ENCODE measurements around the gene TMEM42.
A peak's percentile ranks its signal among the peaks of the same experiment; 100 is the strongest.
"Not testable (repeated sequence)": the region's sequence is repeated elsewhere in the genome, so short reads cannot be mapped to it uniquely, and the experiment has no call there.

Gene TMEM42

GRCh38 chr3:44848634-44849033 lies 13.1 kb upstream of the TMEM42 start:
- no peaks in the 10 kb centered on the region for H3K4me1 Mint-ChIP-seq (ENCODE audit: low read depth in 2 of 2)
- H3K36me3 Mint-ChIP-seq (ENCODE audit: insufficient read depth): no peaks in the 10 kb centered on the region
- DNase-seq (no peak), ATAC-seq (replicated peaks) (no peak)
- no peak overlapping the region for H3K27ac Mint-ChIP-seq
- no peaks in the 10 kb centered on the region for H3K9me3 Mint-ChIP-seq
- H3K4me3 Mint-ChIP-seq: no peak overlapping the region
- H3K27me3 Mint-ChIP-seq: no peaks in the 10 kb centered on the region

- DNase-seq; ATAC-seq (replicated peaks); H3K9me3 Mint-ChIP-seq; H3K27me3 Mint-ChIP-seq; H3K4me1 Mint-ChIP-seq (ENCODE audit: low read depth in 2 of 2); H3K27ac Mint-ChIP-seq; H3K4me3 Mint-ChIP-seq; H3K36me3 Mint-ChIP-seq (ENCODE audit: insufficient read depth): not testable (repeated sequence)
These were observed 5.0 kb upstream of the TMEM42 start for GRCh38 chr3:44856663-44857062.

GRCh38 chr3:44860117-44860516 lies 1.6 kb upstream of the TMEM42 start:
- Mint-ChIP-seq H3K9me3 (no peaks in the 10 kb centered on the region), H3K36me3 (ENCODE audit: insufficient read depth) (peaks cover 7% of the 10 kb centered on the region), H3K27me3 (no peaks in the 10 kb centered on the region), H3K27ac (peak overlapping the region in 1 of 2 donors; percentile 41), H3K4me3 (peak overlapping the region; percentile 15 to 89), H3K4me1 (ENCODE audit: low read depth in 2 of 2) (peaks cover 23 to 27% of the 10 kb centered on the region in 2 donors)
- DNase-seq: no peak
- no peak for ATAC-seq (replicated peaks)

GRCh38 chr3:44862226-44862637 lies 520 bp downstream of the TMEM42 start:
- DNase-seq (no peak), ATAC-seq (replicated peaks) (peak; percentile 18)
- Mint-ChIP-seq H3K4me3 (peak overlapping the region; percentile 86 to 89), H3K27me3 (no peaks in the 10 kb centered on the region), H3K36me3 (ENCODE audit: insufficient read depth) (peaks cover 7% of the 10 kb centered on the region), H3K9me3 (no peaks in the 10 kb centered on the region), H3K4me1 (ENCODE audit: low read depth in 2 of 2) (peaks cover 43 to 48% of the 10 kb centered on the region in 2 donors), H3K27ac (peak overlapping the region; percentile 95 to 98)

- peak overlapping the region; percentile 11 to 24 for H3K4me3 Mint-ChIP-seq
- H3K27me3 Mint-ChIP-seq: no peaks in the 10 kb centered on the region
- no peaks in the 10 kb centered on the region for H3K9me3 Mint-ChIP-seq
- ATAC-seq (replicated peaks): peak; percentile 39
- H3K4me1 Mint-ChIP-seq (ENCODE audit: low read depth in 2 of 2): peaks cover 45 to 51% of the 10 kb centered on the region in 2 donors
- peak overlapping the region; percentile 86 to 92 for H3K27ac Mint-ChIP-seq
- DNase-seq: no peak
- H3K36me3 Mint-ChIP-seq (ENCODE audit: insufficient read depth): peaks cover 7% of the 10 kb centered on the region
These were observed 3.7 kb downstream of the TMEM42 start for GRCh38 chr3:44865272-44866035.

GRCh38 chr3:44867421-44868111 lies 5.9 kb downstream of the TMEM42 start:
- no peaks in the 10 kb centered on the region for H3K27me3 Mint-ChIP-seq
- no peaks in the 10 kb centered on the region for H3K36me3 Mint-ChIP-seq (ENCODE audit: insufficient read depth)
- DNase-seq: no peak
- H3K9me3 Mint-ChIP-seq: no peaks in the 10 kb centered on the region
- H3K27ac Mint-ChIP-seq: peak overlapping the region; percentile 86 to 92
- H3K4me1 Mint-ChIP-seq (ENCODE audit: low read depth in 2 of 2): peaks cover 40 to 44% of the 10 kb centered on the region in 2 donors
- ATAC-seq (replicated peaks): no peak
- H3K4me3 Mint-ChIP-seq: peak overlapping the region in 1 of 2 donors; percentile 3

- H3K4me3 Mint-ChIP-seq: no peak overlapping the region
These were observed 8.8 kb downstream of the TMEM42 start for GRCh38 chr3:44870375-44871061.

GRCh38 chr3:44874308-44874707 lies 12.6 kb downstream of the TMEM42 start, which contains the start of gene TGM4:
Gene TGM4 (plus strand): TSS chr3:44874608. CDS start chr3:44874679, 71 bp downstream.
- Mint-ChIP-seq H3K27me3 (peaks cover 0 to 7% of the 10 kb centered on the region in 2 donors), H3K4me3 (no peak within 1 kb of the TSS), H3K9me3 (no peaks in the 10 kb centered on the region), H3K27ac (no peak within 1 kb of the TSS), H3K4me1 (ENCODE audit: low read depth in 2 of 2) (no peaks in the 10 kb centered on the region), H3K36me3 (ENCODE audit: insufficient read depth) (no peaks in the 10 kb centered on the region)
- no peak for DNase-seq
- no peak for ATAC-seq (replicated peaks)

More at GRCh38 chr3:44870375-44871061, 8.8 kb downstream of the TMEM42 start:
- Mint-ChIP-seq H3K27me3 (no peaks in the 10 kb centered on the region), H3K4me1 (ENCODE audit: low read depth in 2 of 2) (peaks cover 18 to 20% of the 10 kb centered on the region in 2 donors), H3K36me3 (ENCODE audit: insufficient read depth) (no peaks in the 10 kb centered on the region), H3K27ac (peak overlapping the region in 1 of 2 donors; percentile 57), H3K9me3 (no peaks in the 10 kb centered on the region)
- ATAC-seq (replicated peaks) (no peak), DNase-seq (no peak)

GRCh38 chr3:44875596-44875995 lies 13.9 kb downstream of the TMEM42 start:
- Mint-ChIP-seq H3K27me3 (peaks cover 0 to 7% of the 10 kb centered on the region in 2 donors), H3K27ac (no peak overlapping the region), H3K4me1 (ENCODE audit: low read depth in 2 of 2) (no peaks in the 10 kb centered on the region), H3K4me3 (no peak overlapping the region), H3K36me3 (ENCODE audit: insufficient read depth) (no peaks in the 10 kb centered on the region), H3K9me3 (no peaks in the 10 kb centered on the region)
- DNase-seq: no peak
- ATAC-seq (replicated peaks): no peak

GRCh38 chr3:44877333-44877732 lies 15.6 kb downstream of the TMEM42 start:
- DNase-seq: no peak
- no peaks in the 10 kb centered on the region for H3K36me3 Mint-ChIP-seq (ENCODE audit: insufficient read depth)
- H3K4me3 Mint-ChIP-seq: no peak overlapping the region

GRCh38 chr3:44880284-44880683 lies 18.6 kb downstream of the TMEM42 start:
- Mint-ChIP-seq H3K36me3 (ENCODE audit: insufficient read depth) (no peaks in the 10 kb centered on the region), H3K4me1 (ENCODE audit: low read depth in 2 of 2) (no peaks in the 10 kb centered on the region), H3K27ac (no peak overlapping the region), H3K9me3 (no peaks in the 10 kb centered on the region), H3K4me3 (no peak overlapping the region), H3K27me3 (peaks cover 7 to 36% of the 10 kb centered on the region in 2 donors)
- no peak for ATAC-seq (replicated peaks)
- no peak for DNase-seq

More at GRCh38 chr3:44877333-44877732, 15.6 kb downstream of the TMEM42 start:
- no peak overlapping the region for H3K27ac Mint-ChIP-seq
- no peak for ATAC-seq (replicated peaks)
- no peaks in the 10 kb centered on the region for H3K4me1 Mint-ChIP-seq (ENCODE audit: low read depth in 2 of 2)
- peaks cover 1 to 10% of the 10 kb centered on the region in 2 donors for H3K27me3 Mint-ChIP-seq
- H3K9me3 Mint-ChIP-seq: no peaks in the 10 kb centered on the region

GRCh38 chr3:44883213-44883955 lies 21.7 kb downstream of the TMEM42 start:
- ATAC-seq (replicated peaks): no peak
- no peaks in the 10 kb centered on the region for H3K36me3 Mint-ChIP-seq (ENCODE audit: insufficient read depth)
- no peak overlapping the region for H3K4me3 Mint-ChIP-seq
- peaks cover 29 to 57% of the 10 kb centered on the region in 2 donors for H3K27me3 Mint-ChIP-seq
- no peak overlapping the region for H3K27ac Mint-ChIP-seq
- no peaks in the 10 kb centered on the region for H3K4me1 Mint-ChIP-seq (ENCODE audit: low read depth in 2 of 2)
- no peak for DNase-seq
- no peaks in the 10 kb centered on the region for H3K9me3 Mint-ChIP-seq

- ATAC-seq (replicated peaks) (no peak), DNase-seq (no peak)
- no peaks in the 10 kb centered on the region for H3K36me3 Mint-ChIP-seq (ENCODE audit: insufficient read depth)
These were observed 22.3 kb downstream of the TMEM42 start for GRCh38 chr3:44883999-44884431.

More at GRCh38 chr3:44883999-44884431, 22.3 kb downstream of the TMEM42 start:
- Mint-ChIP-seq H3K4me3 (no peak overlapping the region), H3K27ac (no peak overlapping the region), H3K9me3 (no peaks in the 10 kb centered on the region), H3K27me3 (peaks cover 29 to 57% of the 10 kb centered on the region in 2 donors), H3K4me1 (ENCODE audit: low read depth in 2 of 2) (no peaks in the 10 kb centered on the region)
